GM18517 (cell line): Measurements from ENCODE around the gene TNFRSF1B.
A peak's percentile ranks its signal among the peaks of the same experiment; 100 is the strongest.

Experiments used
- ATAC-seq: cut with Tn5 transposase; IDR thresholded peaks from one replicate; pipeline ENCODE4 v1.9.1; 2021; ENCODE audit warnings: mild to moderate bottlenecking, moderate library complexity; ENCODE audit not compliant: unreplicated experiment

Gene TNFRSF1B

DNA sequence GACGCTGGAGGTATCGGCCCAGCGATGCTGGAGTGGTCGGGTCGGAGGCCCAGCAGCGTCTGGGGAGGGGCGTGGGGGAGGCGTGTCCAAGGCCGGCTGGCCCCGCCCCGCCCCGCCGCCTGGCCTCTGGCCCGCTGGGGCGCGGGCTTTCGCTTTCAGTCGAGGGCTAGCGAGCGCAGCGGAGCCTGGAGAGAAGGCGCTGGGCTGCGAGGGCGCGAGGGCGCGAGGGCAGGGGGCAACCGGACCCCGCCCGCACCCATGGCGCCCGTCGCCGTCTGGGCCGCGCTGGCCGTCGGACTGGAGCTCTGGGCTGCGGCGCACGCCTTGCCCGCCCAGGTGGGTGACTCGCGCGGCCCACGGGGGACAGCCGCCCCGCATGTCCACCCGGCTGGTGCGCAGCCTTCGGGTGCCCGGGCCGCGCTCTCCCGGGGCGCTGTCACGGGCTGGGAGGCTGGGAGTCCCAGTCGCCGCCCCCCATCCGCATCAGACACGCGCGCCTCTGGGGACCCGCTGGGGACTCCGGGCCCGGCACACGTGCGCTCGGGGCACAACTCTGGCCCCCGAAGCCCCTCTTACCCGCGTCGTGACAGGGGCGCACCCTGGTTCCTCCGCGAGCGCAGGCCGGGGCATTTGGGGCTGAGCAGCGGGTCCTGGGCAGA lies at the start of gene TNFRSF1B:
Gene TNFRSF1B (plus strand): TSS at position 158 of the 659 bp plus-strand sequence. CDS start 101 bp downstream, at position 259.
- peak; percentile 37 for ATAC-seq

DNA sequence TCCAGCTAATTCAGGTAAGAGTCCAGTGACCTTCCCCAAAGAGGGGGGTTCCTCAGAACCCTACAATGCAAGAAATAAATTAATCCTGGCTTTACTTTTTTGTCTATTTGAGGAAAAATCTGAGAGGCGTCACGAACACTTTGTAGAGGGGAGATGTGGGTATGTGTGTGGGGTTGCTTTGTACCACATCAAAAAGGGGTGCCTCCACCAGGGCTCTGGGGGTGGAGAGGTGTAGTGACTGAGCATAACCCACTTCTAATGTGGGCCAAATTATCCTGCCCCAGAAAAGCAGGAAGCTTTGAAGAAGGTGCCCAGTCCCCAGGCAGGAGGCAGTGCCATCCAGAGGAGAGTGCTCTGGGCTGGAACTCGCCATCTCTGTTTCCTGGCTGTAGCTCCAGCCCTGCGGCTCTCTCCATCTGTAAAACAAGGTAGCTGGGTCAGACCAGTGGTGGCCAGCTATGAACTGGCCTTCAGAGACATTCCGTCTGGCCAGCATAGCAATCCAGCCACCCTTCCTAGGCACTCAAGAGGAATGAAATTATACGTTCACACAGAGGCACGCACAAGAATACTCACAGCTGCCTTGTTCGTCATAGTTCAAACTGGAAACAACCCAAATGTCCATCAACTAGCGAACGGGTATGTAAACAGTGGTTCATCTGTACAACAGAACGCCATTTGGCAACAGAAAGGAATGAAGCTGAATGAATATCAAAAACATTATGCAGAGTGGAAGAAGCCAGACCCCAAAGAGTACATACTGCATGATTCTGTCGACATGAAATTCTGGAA lies 45.4 kb upstream of the TNFRSF1B start:
- no peak for ATAC-seq

GRCh38 chr1:12123172-12123571 lies 43.6 kb upstream of the TNFRSF1B start:
- no peak for ATAC-seq

- no peak for ATAC-seq
Measured at GRCh38 chr1:12124693-12125421, 41.9 kb upstream of the TNFRSF1B start.

GRCh38 chr1:12125422-12126355 lies 41.1 kb upstream of the TNFRSF1B start:
- no peak for ATAC-seq

GRCh38 chr1:12126781-12127180 lies 40.0 kb upstream of the TNFRSF1B start:
- no peak for ATAC-seq

DNA sequence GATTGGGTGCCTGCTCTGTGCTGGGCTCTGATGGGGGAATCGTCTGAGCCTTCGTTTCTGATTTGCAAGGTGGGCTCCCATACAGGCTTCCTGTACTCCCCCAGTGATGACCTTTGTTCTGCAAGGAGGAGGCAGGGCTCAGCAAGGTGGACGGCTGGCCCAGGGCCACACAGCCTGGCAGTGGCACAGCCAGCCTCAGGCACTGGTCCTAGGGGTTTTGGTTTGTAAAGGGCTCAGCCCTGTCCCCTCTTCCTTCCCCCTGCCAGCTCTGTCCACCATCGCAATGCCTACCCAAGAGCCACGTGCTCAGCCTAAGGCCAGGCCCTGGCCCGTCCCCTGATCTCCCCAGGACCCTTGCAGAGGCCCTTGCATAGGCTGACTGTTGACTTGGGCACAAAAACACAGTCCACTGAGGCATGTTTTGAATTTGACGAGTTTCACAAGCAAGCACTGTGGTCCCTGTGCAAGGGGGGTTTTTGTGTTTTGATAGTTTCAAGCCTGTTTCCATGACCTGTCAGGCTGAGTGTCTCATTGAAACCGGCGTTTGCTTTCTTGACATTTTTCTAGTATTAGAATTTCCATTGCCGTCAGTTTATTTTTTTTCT lies 39.5 kb upstream of the TNFRSF1B start:
- ATAC-seq = no peak

DNA sequence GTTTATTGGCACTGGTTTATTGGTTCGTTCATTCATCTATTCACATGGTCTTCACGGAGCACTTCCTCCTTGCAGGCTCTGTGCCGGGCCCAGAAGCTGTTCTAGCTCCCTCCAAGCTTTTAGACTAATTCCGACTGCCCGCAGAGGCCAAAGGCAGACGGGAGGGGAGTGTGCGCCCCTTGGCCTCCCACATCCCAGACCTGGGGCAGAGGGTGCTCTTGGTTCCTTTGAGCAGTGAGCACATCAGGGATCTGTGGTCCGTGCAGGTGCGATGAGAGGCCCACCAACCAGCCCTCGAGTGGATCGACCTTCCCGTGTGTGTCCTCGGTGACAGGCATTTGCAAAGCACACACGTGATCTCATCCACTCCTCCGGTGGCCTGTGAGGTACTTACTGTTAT lies 38.7 kb upstream of the TNFRSF1B start:
- ATAC-seq = no peak

- no peak for ATAC-seq
Measured at GRCh38 chr1:12129624-12130023, 37.2 kb upstream of the TNFRSF1B start.

GRCh38 chr1:12130466-12131130 lies 36.2 kb upstream of the TNFRSF1B start:
- ATAC-seq = no peak

- ATAC-seq = no peak
Measured at GRCh38 chr1:12132078-12132477, 34.7 kb upstream of the TNFRSF1B start.

DNA sequence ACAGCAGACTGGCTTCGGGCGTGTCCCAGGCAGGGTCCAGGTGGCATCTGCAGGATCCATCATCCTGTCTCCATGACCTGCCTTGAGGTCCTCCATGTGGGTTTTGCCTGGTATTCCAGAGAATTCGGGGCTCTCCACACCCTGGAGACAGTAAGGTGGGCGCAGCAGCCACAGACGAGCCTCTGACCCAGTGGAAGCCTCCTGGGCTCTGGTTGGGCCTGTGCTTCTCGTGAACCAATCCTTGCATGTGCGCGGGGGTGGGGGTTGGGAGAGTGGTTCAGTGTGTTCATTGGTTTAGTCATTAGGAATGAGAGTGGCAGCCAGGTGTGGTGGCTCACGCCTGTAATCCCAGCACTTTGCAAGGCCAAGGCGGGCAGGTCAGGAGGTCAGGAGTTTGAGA lies 32.1 kb upstream of the TNFRSF1B start:
- ATAC-seq = no peak

DNA sequence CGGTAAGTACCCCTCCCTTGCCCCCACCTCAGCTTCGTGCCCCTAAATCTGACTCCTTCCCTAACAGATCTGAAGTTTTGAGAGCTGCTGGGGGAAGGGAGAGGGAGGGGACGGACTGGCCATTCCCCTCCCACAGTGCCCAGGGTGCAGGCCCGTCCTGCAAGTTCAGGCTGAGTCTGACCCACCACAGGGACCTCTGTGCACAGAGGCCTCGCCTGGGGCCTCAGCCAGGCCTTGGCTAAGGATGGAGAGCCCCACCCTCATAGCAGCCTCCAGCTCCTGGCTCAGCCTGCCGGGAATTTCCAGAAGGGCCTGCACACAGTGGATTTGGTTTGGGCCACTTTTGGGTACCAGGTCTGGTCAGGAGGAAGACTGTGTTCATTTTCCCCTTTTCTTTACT lies 31.2 kb upstream of the TNFRSF1B start:
- ATAC-seq = no peak

GRCh38 chr1:12136916-12137610 lies 29.7 kb upstream of the TNFRSF1B start:
- ATAC-seq = no peak

DNA sequence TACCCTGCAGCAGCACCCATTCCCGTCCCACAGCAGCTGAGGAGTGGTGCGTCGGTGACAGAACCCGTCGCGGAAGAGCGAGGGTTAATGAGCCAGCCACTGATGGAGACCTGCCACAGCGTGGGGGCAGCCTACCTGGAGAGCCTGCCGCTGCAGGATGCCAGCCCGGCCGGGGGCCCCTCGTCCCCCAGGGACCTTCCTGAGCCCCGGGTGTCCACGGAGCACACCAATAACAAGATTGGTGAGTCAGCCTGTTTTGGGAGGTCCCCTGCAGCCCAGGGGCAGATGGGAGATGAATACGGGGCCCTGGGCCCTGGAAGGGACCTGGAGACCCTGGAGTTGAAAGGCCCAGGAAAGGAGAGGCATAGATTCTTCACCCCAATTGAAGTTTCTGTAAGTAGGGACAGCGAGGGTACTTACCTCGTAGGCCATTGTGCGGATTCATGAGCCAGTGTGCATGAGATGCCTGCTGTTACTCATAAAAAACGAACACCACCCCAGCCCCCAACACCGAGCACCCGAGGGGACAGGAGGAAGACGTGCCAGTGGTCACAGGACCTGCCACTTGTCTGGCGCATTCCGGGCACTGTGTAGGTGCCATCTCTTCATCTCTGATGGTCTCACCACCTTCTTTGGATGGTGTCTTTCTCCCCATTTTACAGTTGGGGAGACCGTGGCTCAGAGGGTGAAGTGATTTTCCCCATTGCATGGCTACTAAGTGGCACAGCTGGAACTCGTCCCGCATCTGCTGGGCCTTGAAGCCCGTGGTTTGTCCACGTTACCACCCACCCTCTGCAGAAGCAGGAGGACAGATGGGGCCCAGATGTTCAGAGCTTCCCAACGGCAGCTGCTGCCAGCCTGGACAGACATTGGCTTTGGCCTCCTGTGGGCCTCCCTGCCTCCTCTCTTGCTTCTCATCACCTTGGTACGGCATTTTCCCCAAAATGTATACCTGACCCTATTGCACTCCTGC lies 28.3 kb upstream of the TNFRSF1B start:
- ATAC-seq = no peak

- no peak for ATAC-seq
Measured at GRCh38 chr1:12140016-12140415, 26.8 kb upstream of the TNFRSF1B start.

DNA sequence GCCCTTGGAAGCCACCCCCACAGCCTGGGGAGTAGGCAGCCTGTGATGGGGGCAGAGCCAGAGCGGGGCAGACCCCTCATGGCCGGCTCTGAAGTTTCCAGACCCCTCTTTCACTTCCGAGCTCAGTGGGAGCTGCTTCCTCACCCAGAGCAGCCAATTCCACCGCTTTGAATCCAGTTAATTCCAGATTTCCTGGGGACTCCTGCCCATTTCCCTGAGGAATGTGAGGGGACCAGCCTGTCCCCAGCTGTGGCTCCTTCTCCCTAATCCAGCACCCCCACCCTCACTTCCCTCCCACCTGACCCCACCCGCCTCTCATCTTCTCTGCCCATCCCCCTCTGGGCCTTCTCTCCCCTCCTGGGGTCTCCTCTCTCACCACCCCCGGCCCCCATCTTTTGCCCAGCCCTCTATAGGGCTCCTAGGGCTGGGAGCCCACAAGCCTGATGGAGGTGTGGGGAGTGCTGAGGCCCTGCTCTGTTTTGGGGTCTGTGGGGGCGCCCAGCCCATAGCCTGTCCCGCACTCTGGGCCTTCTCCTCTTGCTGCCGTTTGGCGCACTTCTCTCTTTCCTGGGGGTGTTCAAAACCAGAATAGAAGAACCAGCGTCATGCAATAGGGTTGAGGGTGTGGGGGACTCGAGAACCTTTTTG lies 26.2 kb upstream of the TNFRSF1B start:
- ATAC-seq = no peak
